Loucy (cell line): Measurements from ENCODE around the gene CD19.

ENCODE experiments used
- H2AFZ ChIP-seq: fragments of 200-600 bp; sonication (generic); 2 replicates; pipeline ENCODE4 v1.6.0; 2016; ENCODE audit warnings: antibody characterized with exemption, mild to moderate bottlenecking, low read length, moderate library complexity
- H3F3A ChIP-seq: fragments of 200-600 bp; 2 replicates; pipeline ENCODE4 v1.6.0; 2016; ENCODE audit warnings: antibody characterized with exemption, low read depth, mild to moderate bottlenecking
- H3K27me3 ChIP-seq: fragments of 200-600 bp; sonication (generic); 2 replicates; pipeline ENCODE4 v1.6.1; 2014; ENCODE audit warnings: low read length, mild to moderate bottlenecking; ENCODE audit not compliant: insufficient read depth, poor library complexity, severe bottlenecking
- H3K36me3 ChIP-seq: fragments of 200-600 bp; sonication (generic); 2 replicates; pipeline ENCODE4 v1.6.1; 2016; ENCODE audit warnings: low read length; ENCODE audit not compliant: insufficient read depth
- H3K4me1 ChIP-seq: fragments of 200-600 bp; sonication (generic); 2 replicates; pipeline ENCODE4 v1.5.1; 2014; ENCODE audit warnings: low read length, mild to moderate bottlenecking; ENCODE audit not compliant: insufficient read depth, poor library complexity, severe bottlenecking
- H3K4me2 ChIP-seq: fragments of 200-600 bp; sonication (generic); 2 replicates; pipeline ENCODE4 v1.6.0; 2014; ENCODE audit warnings: antibody characterized with exemption, low read length, low read depth, mild to moderate bottlenecking; ENCODE audit not compliant: poor library complexity, severe bottlenecking
- H3K4me3 ChIP-seq: fragments of 200-600 bp; sonication (generic); 2 replicates; pipeline ENCODE4 v1.5.1; 2014; ENCODE audit warnings: low read length, mild to moderate bottlenecking, mixed read lengths; ENCODE audit not compliant: poor library complexity, severe bottlenecking
- H3K79me2 ChIP-seq: fragments of 200-600 bp; sonication (generic); 2 replicates; pipeline ENCODE4 v1.6.1; 2014; ENCODE audit warnings: low read length; ENCODE audit not compliant: insufficient read depth
- H3K9ac ChIP-seq: fragments of 200-600 bp; sonication (generic); 2 replicates; pipeline ENCODE4 v1.6.0; 2014; ENCODE audit warnings: mild to moderate bottlenecking, low read depth, low read length, moderate library complexity; ENCODE audit not compliant: poor library complexity, severe bottlenecking
- H3K9me2 ChIP-seq: fragments of 200-600 bp; sonication (generic); replicated peaks from 2 replicates; pipeline ENCODE4 v1.6.1; 2016; ENCODE audit warnings: low read depth, low read length, mixed read lengths
- H3K9me3 ChIP-seq: fragments of 200-600 bp; sonication (generic); 2 replicates; pipeline ENCODE4 v1.6.1; 2014; ENCODE audit warnings: mild to moderate bottlenecking, antibody characterized with exemption, low read length, low read depth; ENCODE audit not compliant: insufficient read depth
- H4K20me1 ChIP-seq: fragments of 200-600 bp; sonication (generic); 2 replicates; pipeline ENCODE4 v1.6.0; 2014; ENCODE audit warnings: antibody characterized with exemption, low read length, mild to moderate bottlenecking; ENCODE audit not compliant: insufficient read depth, poor library complexity, severe bottlenecking
- EZH2phosphoT487 ChIP-seq: fragments of 200-600 bp; IDR thresholded peaks from 2 replicates; pipeline ENCODE4 v1.6.1; 2018; ENCODE audit warnings: antibody characterized with exemption, mild to moderate bottlenecking, moderate library complexity, borderline replicate concordance
- TF ChIP-seq, protein P1 (sequence below): fragments of 200-600 bp; sonication (generic); conservative IDR thresholded peaks from 2 replicates; pipeline ENCODE4 v1.5.1; 2014; ENCODE audit warnings: mild to moderate bottlenecking, antibody characterized with exemption, low read length

The CD19 gene

DNA sequence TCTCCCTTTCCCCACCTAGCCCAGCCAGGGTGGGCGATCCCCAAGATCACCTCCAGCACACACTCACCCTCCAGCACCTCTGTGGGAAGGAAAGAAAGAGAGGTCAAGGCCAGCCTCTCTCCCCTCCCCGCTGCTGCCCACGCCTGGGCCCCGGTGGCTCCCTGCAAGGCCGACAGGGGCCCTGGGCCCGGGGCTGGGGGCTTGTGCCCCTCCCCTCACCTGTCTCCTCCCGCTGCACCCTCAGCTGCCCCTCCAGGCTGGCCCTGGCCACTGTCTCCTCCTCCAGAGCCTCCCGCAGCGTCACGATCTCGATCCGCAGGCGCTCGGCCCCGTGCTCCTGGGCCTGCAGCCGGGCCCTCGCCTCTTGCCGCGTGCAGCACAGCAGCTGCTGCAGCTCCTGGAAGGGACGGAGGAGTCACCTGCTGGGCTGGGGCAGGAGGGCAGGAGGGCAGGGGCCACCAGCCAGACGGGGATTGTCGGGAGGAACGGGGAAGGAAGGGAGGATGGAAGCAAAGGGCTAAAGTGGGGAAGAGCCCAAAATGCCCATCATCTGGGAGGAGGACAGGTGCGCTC, 25.9 kb upstream of the CD19 start:
- Histone ChIP-seq H3F3A (no peaks in the 10 kb centered on the region), H3K4me1 (no peaks in the 10 kb centered on the region), H3K36me3 (peaks cover 5% of the 10 kb centered on the region; the same call in 1 of the 2 replicates), H3K9ac (no peak overlapping the region), H3K4me2 (no peak overlapping the region), H2AFZ (no peak overlapping the region), H4K20me1 (no peaks in the 10 kb centered on the region), H3K27me3 (no peaks in the 10 kb centered on the region), H3K9me3 (no peaks in the 10 kb centered on the region), H3K79me2 (no peaks in the 10 kb centered on the region), H3K9me2 (no peaks in the 10 kb centered on the region), H3K4me3 (no peak overlapping the region)
- no peak for TF ChIP-seq EZH2phosphoT487
- TF ChIP-seq, protein P1, sequence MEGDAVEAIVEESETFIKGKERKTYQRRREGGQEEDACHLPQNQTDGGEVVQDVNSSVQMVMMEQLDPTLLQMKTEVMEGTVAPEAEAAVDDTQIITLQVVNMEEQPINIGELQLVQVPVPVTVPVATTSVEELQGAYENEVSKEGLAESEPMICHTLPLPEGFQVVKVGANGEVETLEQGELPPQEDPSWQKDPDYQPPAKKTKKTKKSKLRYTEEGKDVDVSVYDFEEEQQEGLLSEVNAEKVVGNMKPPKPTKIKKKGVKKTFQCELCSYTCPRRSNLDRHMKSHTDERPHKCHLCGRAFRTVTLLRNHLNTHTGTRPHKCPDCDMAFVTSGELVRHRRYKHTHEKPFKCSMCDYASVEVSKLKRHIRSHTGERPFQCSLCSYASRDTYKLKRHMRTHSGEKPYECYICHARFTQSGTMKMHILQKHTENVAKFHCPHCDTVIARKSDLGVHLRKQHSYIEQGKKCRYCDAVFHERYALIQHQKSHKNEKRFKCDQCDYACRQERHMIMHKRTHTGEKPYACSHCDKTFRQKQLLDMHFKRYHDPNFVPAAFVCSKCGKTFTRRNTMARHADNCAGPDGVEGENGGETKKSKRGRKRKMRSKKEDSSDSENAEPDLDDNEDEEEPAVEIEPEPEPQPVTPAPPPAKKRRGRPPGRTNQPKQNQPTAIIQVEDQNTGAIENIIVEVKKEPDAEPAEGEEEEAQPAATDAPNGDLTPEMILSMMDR: no peak

DNA sequence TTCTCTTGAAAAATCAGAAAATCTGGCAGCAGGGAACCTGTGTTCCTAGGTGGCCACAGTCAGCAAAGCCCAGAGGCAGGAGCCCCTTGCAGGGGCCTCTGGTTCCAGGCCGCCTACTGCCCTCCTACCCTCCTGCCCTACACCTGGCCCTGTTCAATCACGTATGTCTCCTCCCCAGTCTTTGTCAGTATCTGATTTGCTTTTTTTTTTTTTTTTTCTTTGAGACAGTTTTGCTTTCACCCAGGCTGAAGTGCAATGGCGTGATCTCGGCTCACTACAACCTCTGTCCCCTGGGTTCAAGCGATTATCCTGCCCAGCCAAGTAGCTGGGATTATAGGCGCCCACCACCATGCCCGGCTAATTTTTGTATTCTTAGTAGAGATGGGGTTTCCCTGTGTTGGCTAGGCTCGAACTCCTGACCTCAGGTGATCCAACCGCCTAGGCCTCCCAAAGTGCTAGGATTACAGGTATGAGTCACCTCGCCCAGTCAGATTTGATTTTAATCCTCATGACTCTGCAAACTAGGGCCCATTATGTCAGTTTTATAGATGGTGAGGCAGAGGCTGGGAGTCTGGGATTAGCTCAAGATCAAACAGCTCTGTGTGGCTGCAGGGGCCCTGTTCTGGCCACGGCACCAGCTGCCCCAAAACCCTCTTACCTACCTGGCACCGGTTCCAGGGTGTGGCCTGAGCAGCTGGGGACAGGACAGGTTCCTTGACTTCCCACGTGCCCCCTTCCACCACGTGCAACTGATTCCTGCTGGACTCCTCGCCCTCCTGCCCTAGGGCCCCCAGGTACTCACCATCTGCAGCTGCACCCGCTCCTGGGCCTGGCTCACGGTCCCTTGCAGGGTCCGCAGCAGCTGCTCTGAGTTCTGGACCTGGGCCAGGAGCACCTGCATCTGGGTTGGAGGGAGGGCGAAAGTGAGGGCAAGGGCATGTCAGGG, 21.4 kb upstream of the CD19 start:
- TF ChIP-seq, protein P1: no peak
- TF ChIP-seq EZH2phosphoT487: no peak
- Histone ChIP-seq H3K4me2 (no peak overlapping the region), H4K20me1 (no peaks in the 10 kb centered on the region), H3K79me2 (no peaks in the 10 kb centered on the region), H3K27me3 (no peaks in the 10 kb centered on the region), H3K9ac (no peak overlapping the region), H3F3A (no peaks in the 10 kb centered on the region), H3K36me3 (peaks cover 5% of the 10 kb centered on the region; the same call in 1 of the 2 replicates), H3K9me2 (no peaks in the 10 kb centered on the region), H2AFZ (no peak overlapping the region), H3K9me3 (no peaks in the 10 kb centered on the region), H3K4me1 (no peaks in the 10 kb centered on the region), H3K4me3 (no peak overlapping the region)

DNA sequence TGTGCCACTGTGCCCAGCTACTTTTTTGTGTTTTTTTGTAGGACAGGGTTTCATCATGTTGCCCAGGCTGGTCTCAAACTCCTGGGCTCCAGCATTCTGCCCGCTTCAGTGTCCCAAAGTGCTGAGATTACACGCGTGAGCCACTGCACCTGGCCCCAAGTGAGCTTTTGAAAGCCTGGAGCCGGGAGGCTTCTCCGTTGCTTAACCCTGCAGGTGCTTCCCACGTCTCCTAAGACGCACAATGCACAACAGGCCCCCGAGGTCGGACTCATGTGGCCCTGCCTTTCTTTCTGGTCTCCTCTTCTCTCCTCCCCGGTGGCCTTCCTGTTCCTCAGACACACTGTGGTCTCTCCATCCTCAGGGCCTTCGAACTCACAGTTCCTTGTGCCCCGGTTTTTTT, 19.2 kb upstream of the CD19 start:
- no peak overlapping the region for H3K4me2 ChIP-seq
- no peaks in the 10 kb centered on the region for H3K9me2 ChIP-seq
- no peaks in the 10 kb centered on the region for H3K9me3 ChIP-seq
- no peaks in the 10 kb centered on the region for H3K4me1 ChIP-seq
- H3F3A ChIP-seq: no peaks in the 10 kb centered on the region
- H2AFZ ChIP-seq: no peak overlapping the region
- TF ChIP-seq, protein P1: no peak
- TF ChIP-seq EZH2phosphoT487: no peak
- H3K27me3 ChIP-seq: no peaks in the 10 kb centered on the region
- no peaks in the 10 kb centered on the region for H4K20me1 ChIP-seq
- no peak overlapping the region for H3K4me3 ChIP-seq
- H3K36me3 ChIP-seq: peaks cover 5% of the 10 kb centered on the region; the same call in 1 of the 2 replicates
- no peak overlapping the region for H3K9ac ChIP-seq
- H3K79me2 ChIP-seq: no peaks in the 10 kb centered on the region
